Fibroblast of lung (primary cell): Measurements from ENCODE around the gene CFHR4. TPM values are rescaled to one million over a fixed set of nuclear protein-coding genes. Genes with fewer than 3 reads are reported as not detected.
"Not testable (repeated sequence)": the region's sequence is repeated elsewhere in the genome, so short reads cannot be mapped to it uniquely, and the experiment has no call there.

Source experiments
- DNase-seq, 2 donors: peaks; one replicate each; pipeline versions ENCODE4 v3.0.0 to v3.0.0-alpha.2; 2010; ENCODE audit warnings: low read depth in 2 of 2
- H2AFZ ChIP-seq: 2 replicates; pipeline ENCODE4 v1.5.1; 2012; ENCODE audit warnings: low read length, control low read depth, inconsistent platforms
- H3K27ac ChIP-seq: 2 replicates; pipeline ENCODE4 v1.5.1; 2011; ENCODE audit warnings: low read length, control low read depth; ENCODE audit not compliant: insufficient read depth
- H3K27me3 ChIP-seq: 2 replicates; pipeline ENCODE4 v1.5.1; 2011; ENCODE audit warnings: mild to moderate bottlenecking, low read length; ENCODE audit not compliant: control insufficient read depth, insufficient read depth
- H3K36me3 ChIP-seq: 2 replicates; pipeline ENCODE4 v1.5.1; 2011; ENCODE audit warnings: low read length; ENCODE audit not compliant: control insufficient read depth, insufficient read depth
- H3K4me1 ChIP-seq: 2 replicates; pipeline ENCODE4 v1.5.1; 2011; ENCODE audit warnings: low read length; ENCODE audit not compliant: control insufficient read depth, insufficient read depth; ENCODE audit errors: extremely low read depth
- H3K4me2 ChIP-seq: 2 replicates; pipeline ENCODE4 v1.5.1; 2011; ENCODE audit warnings: low read length, control low read depth; ENCODE audit not compliant: insufficient read depth; ENCODE audit errors: extremely low read depth
- H3K4me3 ChIP-seq, 4 experiments: fragments of 200-600 bp in 1 of 4; sonication (generic) in 1 of 4; replicated peaks in 1 of 4; 2 replicates each; pipeline ENCODE4 v1.5.1; 2011 to 2016; ENCODE audit warnings: low read length in 4 of 4, low read depth in 3 of 4, mild to moderate bottlenecking in 3 of 4, control low read depth in 2 of 4, inconsistent platforms in 1 of 4, mixed read lengths in 1 of 4; ENCODE audit not compliant: insufficient read depth in 1 of 4; ENCODE audit errors: control extremely low read depth in 1 of 4
- H3K79me2 ChIP-seq: 2 replicates; pipeline ENCODE4 v1.5.1; 2012; ENCODE audit warnings: mild to moderate bottlenecking, low read length, inconsistent platforms; ENCODE audit not compliant: control insufficient read depth, insufficient read depth
- H3K9ac ChIP-seq: 2 replicates; pipeline ENCODE4 v1.5.1; 2011; ENCODE audit warnings: mild to moderate bottlenecking, low read length, control low read depth; ENCODE audit not compliant: insufficient read depth
- H3K9me3 ChIP-seq: 2 replicates; pipeline ENCODE4 v1.5.1; 2012; ENCODE audit warnings: low read depth, low read length; ENCODE audit not compliant: control insufficient read depth, insufficient read depth
- H4K20me1 ChIP-seq: 2 replicates; pipeline ENCODE4 v1.5.1; 2011; ENCODE audit warnings: low read length; ENCODE audit not compliant: control insufficient read depth, insufficient read depth; ENCODE audit errors: extremely low read depth
- EZH2 ChIP-seq: IDR thresholded peaks from 2 replicates; pipeline ENCODE4 v1.5.1; 2012; ENCODE audit warnings: low read length, control low read depth, mild to moderate bottlenecking; ENCODE audit errors: missing control alignments
- polyA plus RNA-seq, 2 donors: library from polyadenylated mRNA; depleted of rRNA in 1 of 2; stranded (reverse) in 1 of 2; unstranded in 1 of 2; fragments of >200 nt; gene quantifications; 2 replicates each; pipeline ENCODE4 v1.2.1, GENCODE V29; 2011 to 2012; ENCODE audit warnings: missing spikeins in 1 of 2
- total RNA-seq: library from RNA; depleted of rRNA; stranded (reverse); fragments of >200 nt; gene quantifications from 2 replicates; pipeline ENCODE4 v1.2.1, GENCODE V29; 2014
- TF ChIP-seq, protein P1 (sequence below), 2 donors: IDR thresholded peaks in 1 of 2; conservative IDR thresholded peaks in 1 of 2; 1 replicate in 1 of 2; 2 replicates in 1 of 2; pipeline ENCODE4 v1.5.1; 2011 to 2012; ENCODE audit warnings: low read length in 2 of 2, control low read depth in 1 of 2, inconsistent platforms in 1 of 2, low read depth in 1 of 2, mild to moderate bottlenecking in 1 of 2

Gene CFHR4
- total and polyA plus RNA-seq, 2 donors (not counting 1 experiment from before 2014, with no cell fraction given) = 0.06 TPM; not detected in 1

DNA sequence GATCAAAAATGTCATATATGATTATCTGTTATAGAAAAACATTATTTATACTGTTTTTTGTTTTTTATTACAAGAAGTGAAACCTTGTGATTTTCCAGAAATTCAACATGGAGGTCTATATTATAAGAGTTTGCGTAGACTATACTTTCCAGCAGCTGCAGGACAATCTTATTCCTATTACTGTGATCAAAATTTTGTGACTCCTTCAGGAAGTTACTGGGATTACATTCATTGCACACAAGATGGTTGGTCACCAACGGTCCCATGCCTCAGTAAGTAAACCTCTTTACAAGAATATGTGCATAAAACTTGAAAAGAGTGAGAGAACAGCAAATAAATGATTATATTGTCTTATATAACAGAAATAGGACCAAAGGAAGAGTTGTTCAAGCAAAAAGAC is 14.5 kb downstream of the CFHR4 start:
- no peak for DNase-seq
- Histone ChIP-seq H3K36me3 (no peaks in the 10 kb centered on the region), H3K9ac (no peak overlapping the region), H3K27me3 (no peaks in the 10 kb centered on the region), H3K4me2 (no peak overlapping the region), H4K20me1 (no peaks in the 10 kb centered on the region), H3K79me2 (no peaks in the 10 kb centered on the region), H2AFZ (no peak overlapping the region), H3K27ac (no peak overlapping the region), H3K4me3 (no peak overlapping the region), H3K4me1 (no peaks in the 10 kb centered on the region), H3K9me3 (no peaks in the 10 kb centered on the region)
- TF ChIP-seq, protein P1, sequence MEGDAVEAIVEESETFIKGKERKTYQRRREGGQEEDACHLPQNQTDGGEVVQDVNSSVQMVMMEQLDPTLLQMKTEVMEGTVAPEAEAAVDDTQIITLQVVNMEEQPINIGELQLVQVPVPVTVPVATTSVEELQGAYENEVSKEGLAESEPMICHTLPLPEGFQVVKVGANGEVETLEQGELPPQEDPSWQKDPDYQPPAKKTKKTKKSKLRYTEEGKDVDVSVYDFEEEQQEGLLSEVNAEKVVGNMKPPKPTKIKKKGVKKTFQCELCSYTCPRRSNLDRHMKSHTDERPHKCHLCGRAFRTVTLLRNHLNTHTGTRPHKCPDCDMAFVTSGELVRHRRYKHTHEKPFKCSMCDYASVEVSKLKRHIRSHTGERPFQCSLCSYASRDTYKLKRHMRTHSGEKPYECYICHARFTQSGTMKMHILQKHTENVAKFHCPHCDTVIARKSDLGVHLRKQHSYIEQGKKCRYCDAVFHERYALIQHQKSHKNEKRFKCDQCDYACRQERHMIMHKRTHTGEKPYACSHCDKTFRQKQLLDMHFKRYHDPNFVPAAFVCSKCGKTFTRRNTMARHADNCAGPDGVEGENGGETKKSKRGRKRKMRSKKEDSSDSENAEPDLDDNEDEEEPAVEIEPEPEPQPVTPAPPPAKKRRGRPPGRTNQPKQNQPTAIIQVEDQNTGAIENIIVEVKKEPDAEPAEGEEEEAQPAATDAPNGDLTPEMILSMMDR (conservative IDR thresholded peaks at IDR 0.05 in 1 of 2, IDR thresholded peaks at IDR 0.05 in 1 of 2; ENCODE audit: low read depth in 1 of 2, low read length in 2 of 2) = peak in 1 of 2 donors; percentile 6
- no peak for TF ChIP-seq EZH2

DNA sequence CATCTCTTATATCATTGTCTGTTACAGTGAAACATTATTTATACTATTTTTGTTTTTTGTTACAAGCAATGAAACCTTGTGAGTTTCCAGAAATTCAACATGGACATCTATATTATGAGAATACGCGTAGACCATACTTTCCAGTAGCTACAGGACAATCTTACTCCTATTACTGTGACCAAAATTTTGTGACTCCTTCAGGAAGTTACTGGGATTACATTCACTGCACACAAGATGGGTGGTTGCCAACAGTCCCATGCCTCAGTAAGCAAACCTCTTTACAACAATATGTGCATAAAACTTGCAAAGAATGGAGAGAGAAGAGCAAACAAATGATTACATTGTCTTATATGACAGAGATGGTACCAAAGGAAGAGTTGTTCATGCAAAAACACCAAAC is 22.4 kb downstream of the CFHR4 start:
- H3K27ac ChIP-seq = no peak overlapping the region
- H4K20me1 ChIP-seq = no peaks in the 10 kb centered on the region
- H3K4me3 ChIP-seq = no peak overlapping the region
- TF ChIP-seq, protein P1 (conservative IDR thresholded peaks at IDR 0.05 in 1 of 2, IDR thresholded peaks at IDR 0.05 in 1 of 2; ENCODE audit: low read depth in 1 of 2, low read length in 2 of 2) = no peak
- no peak for TF ChIP-seq EZH2
- H2AFZ ChIP-seq = no peak overlapping the region
- H3K9ac ChIP-seq = no peak overlapping the region
- H3K36me3 ChIP-seq = no peaks in the 10 kb centered on the region
- DNase-seq = no peak
- no peaks in the 10 kb centered on the region for H3K4me1 ChIP-seq
- H3K79me2 ChIP-seq = no peaks in the 10 kb centered on the region
- no peaks in the 10 kb centered on the region for H3K9me3 ChIP-seq
- H3K4me2 ChIP-seq = no peak overlapping the region
- no peaks in the 10 kb centered on the region for H3K27me3 ChIP-seq

DNA sequence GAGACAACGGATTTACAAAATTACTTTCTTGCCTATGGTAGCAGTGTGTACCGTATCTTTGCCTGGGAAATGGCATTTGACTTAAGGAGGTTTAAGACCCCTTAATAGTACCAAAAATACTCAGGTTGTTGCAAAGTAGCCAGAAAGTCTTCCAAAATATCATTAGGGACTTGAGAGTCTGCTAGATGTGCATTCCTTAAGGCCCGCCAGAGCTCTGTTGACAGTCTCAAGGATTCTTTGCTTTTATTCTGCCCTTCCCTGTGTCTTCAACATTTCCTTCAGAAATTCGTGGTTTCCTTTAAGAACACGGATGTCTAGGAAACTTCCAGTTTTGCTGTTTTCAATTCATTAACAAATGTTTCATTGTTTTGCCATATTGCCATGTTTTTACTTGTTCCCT is 24.4 kb downstream of the CFHR4 start:
- not testable (repeated sequence) for H3K4me1 ChIP-seq, H2AFZ ChIP-seq, H3K9me3 ChIP-seq, H3K36me3 ChIP-seq, H3K9ac ChIP-seq, H4K20me1 ChIP-seq, H3K79me2 ChIP-seq, DNase-seq, H3K4me3 ChIP-seq, H3K27ac ChIP-seq, H3K27me3 ChIP-seq, H3K4me2 ChIP-seq

DNA sequence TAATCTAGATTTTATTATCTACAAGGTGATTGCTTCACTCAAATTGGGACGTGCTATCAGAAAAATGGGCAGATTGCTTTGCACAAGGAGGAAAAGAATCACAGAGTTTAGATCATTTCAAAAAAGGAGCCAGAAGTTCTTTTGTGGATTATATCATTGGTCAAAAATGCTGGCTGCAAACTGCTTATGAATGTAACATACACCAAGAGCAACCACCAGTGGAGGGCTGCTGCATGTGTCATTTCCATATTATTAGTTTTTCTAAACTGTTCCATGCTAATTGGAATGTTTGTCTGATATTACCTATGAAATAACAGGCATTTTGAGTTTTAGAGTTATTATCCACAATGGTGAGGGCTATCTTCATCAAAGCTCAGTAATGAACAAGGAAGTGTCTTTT is 39.0 kb downstream of the CFHR4 start:
- not testable (repeated sequence) for H3K36me3 ChIP-seq, H3K4me1 ChIP-seq, H3K27ac ChIP-seq, H3K79me2 ChIP-seq, H3K9me3 ChIP-seq, H4K20me1 ChIP-seq, H3K27me3 ChIP-seq, H2AFZ ChIP-seq, H3K9ac ChIP-seq, H3K4me2 ChIP-seq, H3K4me3 ChIP-seq
- peak in 1 of 2 donors; percentile 25 for DNase-seq

DNA sequence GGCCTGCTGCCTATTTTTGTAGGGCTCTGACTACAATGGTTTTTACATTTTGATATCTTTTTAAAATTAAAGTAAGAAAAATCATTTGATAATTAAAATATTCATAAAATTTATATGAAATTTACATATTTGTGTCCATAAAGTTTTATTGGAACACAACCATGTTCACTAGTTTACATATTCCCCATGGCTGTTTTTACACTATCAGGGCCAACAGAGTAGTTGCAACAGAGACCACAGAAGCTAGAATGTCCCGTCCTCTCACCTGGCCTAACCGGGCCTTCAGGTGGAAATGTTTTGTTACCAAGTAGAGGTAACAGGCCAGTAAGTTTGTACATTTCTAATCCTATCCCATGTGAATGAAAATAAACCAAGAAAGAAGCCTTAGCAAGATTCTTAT is 45.0 kb downstream of the CFHR4 start:
- H2AFZ ChIP-seq, H3K4me3 ChIP-seq, H4K20me1 ChIP-seq, H3K79me2 ChIP-seq, H3K36me3 ChIP-seq, H3K4me2 ChIP-seq, H3K27ac ChIP-seq, H3K9ac ChIP-seq, H3K27me3 ChIP-seq, H3K4me1 ChIP-seq, DNase-seq, H3K9me3 ChIP-seq: not testable (repeated sequence)
